OCI-LY3 (cell line): ENCODE results near the gene CNP.
A peak's percentile ranks its signal among the peaks of the same experiment; 100 is the strongest.

ENCODE experiments used
- H2AFZ ChIP-seq: fragments of 200-600, 300-600 bp; shearing (Covaris generic); 2 replicates; pipeline ENCODE4 v1.6.0; 2014; ENCODE audit warnings: antibody characterized with exemption, low read depth, low read length
- H3K27ac ChIP-seq: fragments of 200-600, 300-600 bp; sonication (generic); 2 replicates; pipeline ENCODE4 v1.5.1; 2014; ENCODE audit warnings: mild to moderate bottlenecking, low read length, moderate library complexity, mixed read lengths
- H3K27me3 ChIP-seq: fragments of 200-600, 300-600 bp; sonication (generic); 2 replicates; pipeline ENCODE4 v1.6.1; 2014; ENCODE audit warnings: low read depth, low read length, mixed read lengths
- H3K36me3 ChIP-seq: fragments of 200-600, 300-600 bp; sonication (generic); replicated peaks from 2 replicates; pipeline ENCODE3; 2014; ENCODE audit warnings: low read depth, low read length, mixed read lengths
- H3K4me1 ChIP-seq: fragments of 300-600, 200-600 bp; sonication (generic); 2 replicates; pipeline ENCODE4 v1.6.1; 2014; ENCODE audit warnings: low read length, mixed read lengths
- H3K4me2 ChIP-seq: fragments of 200-600, 300-600 bp; sonication (generic); 2 replicates; pipeline ENCODE4 v1.6.1; 2014; ENCODE audit warnings: low read length, mixed read lengths
- H3K4me3 ChIP-seq: fragments of 300-600, 200-600 bp; sonication (generic); 2 replicates; pipeline ENCODE4 v1.5.1; 2014; ENCODE audit warnings: antibody characterized with exemption, mild to moderate bottlenecking, low read length, moderate library complexity
- H3K79me2 ChIP-seq: fragments of 300-600, 200-600 bp; shearing (Covaris generic); 2 replicates; pipeline ENCODE4 v1.6.1; 2014; ENCODE audit warnings: mild to moderate bottlenecking, low read length, mixed read lengths
- H3K9ac ChIP-seq: fragments of 300-600, 200-600 bp; shearing (Covaris generic); 2 replicates; pipeline ENCODE4 v1.6.0; 2014; ENCODE audit warnings: mild to moderate bottlenecking, low read length, moderate library complexity
- H3K9me3 ChIP-seq: fragments of 200-600, 300-600 bp; shearing (Covaris generic); 2 replicates; pipeline ENCODE4 v1.6.1; 2014; ENCODE audit warnings: low read length, mixed read lengths; ENCODE audit not compliant: insufficient read depth
- H4K20me1 ChIP-seq: fragments of 200-600, 300-600 bp; sonication (generic); 2 replicates; pipeline ENCODE4 v1.6.1; 2016; ENCODE audit warnings: low read length, mixed read lengths; ENCODE audit not compliant: insufficient read depth
- EZH2phosphoT487 ChIP-seq: fragments of 200-600 bp; shearing (Covaris generic); IDR thresholded peaks from 2 replicates; pipeline ENCODE4 v1.6.1; 2018; ENCODE audit warnings: antibody characterized with exemption, mixed run types, low read depth
- TF ChIP-seq, protein P1 (sequence below): fragments of 200-600, 300-600 bp; sonication (generic); IDR thresholded peaks from 2 replicates; pipeline ENCODE4 v1.5.1; 2014; ENCODE audit warnings: antibody characterized with exemption, low read length, low read depth

CNP gene

DNA sequence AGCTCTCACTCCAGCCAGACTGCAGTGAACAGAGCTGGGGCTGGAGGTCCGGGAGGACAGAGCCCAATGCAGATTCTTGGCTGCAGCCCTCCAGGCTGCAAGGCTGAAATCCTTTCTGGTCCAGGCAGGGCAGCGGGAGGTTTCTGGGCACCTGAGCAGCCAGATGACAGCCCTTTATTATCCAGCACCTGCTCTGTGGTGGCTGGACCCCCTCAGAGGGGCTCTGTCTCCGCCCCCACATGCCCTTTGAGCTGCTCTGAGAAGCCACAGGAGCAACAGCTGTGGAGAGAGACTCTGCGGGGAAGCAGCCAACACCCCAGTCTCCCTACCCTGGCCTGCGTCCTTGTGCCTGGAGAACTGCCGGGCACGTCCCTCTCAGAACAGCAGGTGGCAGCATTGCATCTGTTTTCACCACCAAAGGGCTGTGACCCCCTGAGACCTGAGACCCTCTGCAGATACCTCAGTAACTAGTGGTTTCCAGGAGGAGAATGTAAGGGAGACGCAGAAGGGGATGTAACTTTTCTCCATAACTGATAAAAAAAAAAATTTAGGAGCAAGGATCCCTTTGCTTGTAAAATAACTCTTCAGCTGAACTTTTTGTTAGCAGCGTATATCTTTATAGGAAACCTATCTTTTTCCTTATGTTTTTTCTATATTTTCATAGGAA is 3.7 kb upstream of the CNP start:
- Histone ChIP-seq H3K9ac (peak overlapping the region; percentile 9; the same call in 1 of the 2 replicates), H3K27me3 (0 out of 2 replicates have a peak, but pooled peaks cover 7% of the 10 kb centered on the region), H3K4me1 (peaks cover 22% of the 10 kb centered on the region), H3K36me3 (peaks cover 3% of the 10 kb centered on the region), H3K79me2 (peaks cover 13% of the 10 kb centered on the region), H4K20me1 (peaks cover 5% of the 10 kb centered on the region), H3K9me3 (no peaks in the 10 kb centered on the region), H3K4me2 (peak overlapping the region; percentile 50), H3K4me3 (no peak overlapping the region), H2AFZ (peak overlapping the region; percentile 51; the same call in 1 of the 2 replicates), H3K27ac (no peak overlapping the region)
- TF ChIP-seq EZH2phosphoT487, result no peak
- TF ChIP-seq, protein P1, sequence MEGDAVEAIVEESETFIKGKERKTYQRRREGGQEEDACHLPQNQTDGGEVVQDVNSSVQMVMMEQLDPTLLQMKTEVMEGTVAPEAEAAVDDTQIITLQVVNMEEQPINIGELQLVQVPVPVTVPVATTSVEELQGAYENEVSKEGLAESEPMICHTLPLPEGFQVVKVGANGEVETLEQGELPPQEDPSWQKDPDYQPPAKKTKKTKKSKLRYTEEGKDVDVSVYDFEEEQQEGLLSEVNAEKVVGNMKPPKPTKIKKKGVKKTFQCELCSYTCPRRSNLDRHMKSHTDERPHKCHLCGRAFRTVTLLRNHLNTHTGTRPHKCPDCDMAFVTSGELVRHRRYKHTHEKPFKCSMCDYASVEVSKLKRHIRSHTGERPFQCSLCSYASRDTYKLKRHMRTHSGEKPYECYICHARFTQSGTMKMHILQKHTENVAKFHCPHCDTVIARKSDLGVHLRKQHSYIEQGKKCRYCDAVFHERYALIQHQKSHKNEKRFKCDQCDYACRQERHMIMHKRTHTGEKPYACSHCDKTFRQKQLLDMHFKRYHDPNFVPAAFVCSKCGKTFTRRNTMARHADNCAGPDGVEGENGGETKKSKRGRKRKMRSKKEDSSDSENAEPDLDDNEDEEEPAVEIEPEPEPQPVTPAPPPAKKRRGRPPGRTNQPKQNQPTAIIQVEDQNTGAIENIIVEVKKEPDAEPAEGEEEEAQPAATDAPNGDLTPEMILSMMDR, result peak; percentile 97

- TF ChIP-seq, protein P1, result no peak
- TF ChIP-seq EZH2phosphoT487, result no peak
- Histone ChIP-seq H3K9ac (peak overlapping the region; percentile 85), H3K4me3 (peak overlapping the region; percentile 96), H4K20me1 (peaks cover 21% of the 10 kb centered on the region), H3K4me1 (peaks cover 25% of the 10 kb centered on the region), H3K79me2 (peaks cover 43% of the 10 kb centered on the region), H3K27me3 (0 out of 2 replicates have a peak, but pooled peaks cover 7% of the 10 kb centered on the region), H3K36me3 (peaks cover 26% of the 10 kb centered on the region), H3K9me3 (no peaks in the 10 kb centered on the region), H3K4me2 (peak overlapping the region; percentile 90), H3K27ac (peak overlapping the region; percentile 53), H2AFZ (peak overlapping the region; percentile 61)
Observed at GRCh38 chr17:41965694-41966462, 717 bp upstream of the CNP start.

- Histone ChIP-seq H3K36me3 (peaks cover 37% of the 10 kb centered on the region), H3K9me3 (no peaks in the 10 kb centered on the region), H2AFZ (no peak overlapping the region), H3K4me3 (peak overlapping the region; percentile 96), H3K27ac (peak overlapping the region; percentile 77), H3K79me2 (peaks cover 57% of the 10 kb centered on the region), H3K9ac (peak overlapping the region; percentile 91), H3K27me3 (no peaks in the 10 kb centered on the region), H4K20me1 (peaks cover 32% of the 10 kb centered on the region), H3K4me2 (peak overlapping the region; percentile 89), H3K4me1 (peaks cover 35% of the 10 kb centered on the region)
- TF ChIP-seq, protein P1, result no peak
- no peak for TF ChIP-seq EZH2phosphoT487
Observed at GRCh38 chr17:41967141-41967920, 736 bp downstream of the CNP start.
